Peyer's patch (tissue), 4 donors: ENCODE results near the gene ARHGEF4. TPM values are rescaled to one million over a fixed set of nuclear protein-coding genes. Genes with fewer than 3 reads are reported as not detected.

ENCODE experiments used
- DNase-seq, 3 donors: peaks; one replicate each; pipeline ENCODE4 v3.0.0-alpha.2; 2017 to 2019
- H3K27ac ChIP-seq, 4 donors: fragments of 200-600 bp; sonication (generic); one replicate each; pipeline ENCODE4 v1.5.1; 2016 to 2019
- H3K27me3 ChIP-seq, 2 donors: fragments of 200-600 bp; sonication (generic); one replicate each; pipeline ENCODE4 v1.5.1; 2019
- H3K36me3 ChIP-seq, 3 donors: fragments of 200-600 bp; sonication (generic); one replicate each; pipeline ENCODE4 v1.5.1; 2016 to 2019
- H3K4me1 ChIP-seq, 4 donors: fragments of 200-600 bp; sonication (generic); one replicate each; pipeline ENCODE4 v1.5.1; 2016 to 2019
- H3K4me3 ChIP-seq, 4 donors: fragments of 200-600 bp; sonication (generic); 1 replicate in 3 of 4; 2 replicates in 1 of 4; pipeline ENCODE4 v1.5.1; 2016 to 2019; ENCODE audit warnings: mild to moderate bottlenecking in 1 of 4
- H3K9me3 ChIP-seq, 4 donors: fragments of 200-600 bp; sonication (generic); one replicate each; pipeline ENCODE4 v1.5.1; 2016 to 2019; ENCODE audit warnings: mild to moderate bottlenecking in 1 of 4
- CTCF ChIP-seq, 6 experiments: fragments of 450-650 bp in 4 of 6; fragments of 200-600 bp in 2 of 6; sonication (generic) in 1 of 6; IDR thresholded peaks; one replicate each; pipeline ENCODE4 v1.5.1; 2017 to 2019; ENCODE audit warnings: antibody characterized with exemption in 6 of 6, mild to moderate bottlenecking in 3 of 6, moderate library complexity in 1 of 6
- POLR2A ChIP-seq, 2 donors: fragments of 450-650 bp; IDR thresholded peaks; one replicate each; pipeline ENCODE4 v1.5.1; 2017; ENCODE audit warnings: antibody characterized with exemption in 2 of 2, mild to moderate bottlenecking in 2 of 2, moderate library complexity in 2 of 2
- total RNA-seq, 4 donors: library from RNA; depleted of rRNA; stranded (reverse); fragments of >200 nt; gene quantifications; one replicate each; pipeline ENCODE4 v1.1.0, GENCODE V29; 2016

Gene ARHGEF4
- total RNA-seq, 4 donors from 2014 or later: 1.1 to 10.7 (median 1.6) TPM

GRCh38 chr2:131032393-131032836 is 195.7 kb downstream of the ARHGEF4 start:
- Histone ChIP-seq H3K27ac (no peak overlapping the region), H3K9me3 (no peaks in the 10 kb centered on the region), H3K27me3 (peaks cover 0 to 7% of the 10 kb centered on the region in 2 donors), H3K4me1 (peaks cover 0 to 6% (median 0%) of the 10 kb centered on the region in 4 donors), H3K4me3 (no peak overlapping the region), H3K36me3 (no peaks in the 10 kb centered on the region)
- TF ChIP-seq POLR2A (IDR thresholded peaks at IDR 0.05): no peak
- DNase-seq: no peak

GRCh38 chr2:131033786-131034121 is 197.0 kb downstream of the ARHGEF4 start:
- H3K9me3 ChIP-seq: no peaks in the 10 kb centered on the region
- peaks cover 0 to 6% (median 0%) of the 10 kb centered on the region in 4 donors for H3K4me1 ChIP-seq
- no peaks in the 10 kb centered on the region for H3K36me3 ChIP-seq
- DNase-seq: no peak
- no peak for TF ChIP-seq CTCF (IDR thresholded peaks at IDR 0.05)
- no peak for TF ChIP-seq POLR2A (IDR thresholded peaks at IDR 0.05)
- H3K27ac ChIP-seq: no peak overlapping the region
- no peak overlapping the region for H3K4me3 ChIP-seq
- peaks cover 0 to 7% of the 10 kb centered on the region in 2 donors for H3K27me3 ChIP-seq

- peak overlapping the region in 2 of 4 donors; percentile 39 to 40 for H3K4me3 ChIP-seq
- H3K9me3 ChIP-seq: no peaks in the 10 kb centered on the region
- H3K27me3 ChIP-seq: peaks cover 0 to 7% of the 10 kb centered on the region in 2 donors
- TF ChIP-seq POLR2A (IDR thresholded peaks at IDR 0.05): no peak
- no peak for TF ChIP-seq CTCF (IDR thresholded peaks at IDR 0.05)
- H3K4me1 ChIP-seq: peaks cover 0 to 6% (median 0%) of the 10 kb centered on the region in 4 donors
- DNase-seq: no peak
- H3K36me3 ChIP-seq: no peaks in the 10 kb centered on the region
- H3K27ac ChIP-seq: no peak overlapping the region
Observed at GRCh38 chr2:131034122-131035051, 197.7 kb downstream of the ARHGEF4 start.

GRCh38 chr2:131035112-131035825 is 198.6 kb downstream of the ARHGEF4 start:
- no peaks in the 10 kb centered on the region for H3K9me3 ChIP-seq
- H3K4me3 ChIP-seq: peak overlapping the region in 2 of 4 donors; percentile 39 to 44
- no peak for TF ChIP-seq POLR2A (IDR thresholded peaks at IDR 0.05)
- no peak for TF ChIP-seq CTCF (IDR thresholded peaks at IDR 0.05)
- DNase-seq: no peak
- peaks cover 0 to 12% of the 10 kb centered on the region in 2 donors for H3K27me3 ChIP-seq
- peaks cover 0 to 9% (median 1%) of the 10 kb centered on the region in 4 donors for H3K4me1 ChIP-seq
- H3K27ac ChIP-seq: no peak overlapping the region
- no peaks in the 10 kb centered on the region for H3K36me3 ChIP-seq

DNA sequence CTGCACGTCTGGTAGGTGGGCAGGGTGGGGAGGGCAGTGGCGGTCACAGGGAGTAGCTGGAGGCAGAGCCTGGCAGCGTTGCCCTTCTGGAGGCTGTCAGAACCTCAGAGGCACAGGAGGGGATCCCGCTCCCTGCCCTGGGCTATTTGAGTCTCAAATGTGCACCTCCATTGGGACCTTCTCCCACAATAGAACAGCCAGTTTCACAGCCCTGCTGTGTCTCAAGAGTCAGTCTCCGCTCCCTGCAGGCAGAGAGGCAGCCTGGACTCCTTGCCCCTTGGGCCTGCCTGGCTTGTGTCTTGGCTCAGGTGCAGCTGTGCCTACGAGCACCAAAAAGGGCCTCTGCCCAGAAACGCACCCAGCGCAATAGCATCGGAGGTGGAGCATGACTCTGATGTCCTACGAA is 199.1 kb downstream of the ARHGEF4 start:
- no peak for DNase-seq
- Histone ChIP-seq H3K9me3 (no peaks in the 10 kb centered on the region), H3K27me3 (peaks cover 0 to 13% of the 10 kb centered on the region in 2 donors), H3K4me1 (peaks cover 0 to 14% (median 3%) of the 10 kb centered on the region in 4 donors), H3K36me3 (no peaks in the 10 kb centered on the region), H3K4me3 (peak overlapping the region in 1 of 4 donors; percentile 44), H3K27ac (no peak overlapping the region)
- TF ChIP-seq POLR2A (IDR thresholded peaks at IDR 0.05) (no peak), CTCF (IDR thresholded peaks at IDR 0.05) (no peak)

GRCh38 chr2:131036269-131036668 is 199.6 kb downstream of the ARHGEF4 start:
- Histone ChIP-seq H3K9me3 (no peaks in the 10 kb centered on the region), H3K27me3 (peaks cover 0 to 13% of the 10 kb centered on the region in 2 donors), H3K4me3 (no peak overlapping the region), H3K27ac (no peak overlapping the region), H3K4me1 (peaks cover 0 to 19% (median 3%) of the 10 kb centered on the region in 4 donors), H3K36me3 (no peaks in the 10 kb centered on the region)
- DNase-seq: no peak
- TF ChIP-seq POLR2A (IDR thresholded peaks at IDR 0.05) (no peak), CTCF (IDR thresholded peaks at IDR 0.05) (no peak)
